GM18517 (cell line): ENCODE data around the gene SPEG.

Experiments
- ATAC-seq: cut with Tn5 transposase; IDR thresholded peaks from one replicate; pipeline ENCODE4 v1.9.1; 2021; ENCODE audit warnings: mild to moderate bottlenecking, moderate library complexity; ENCODE audit not compliant: unreplicated experiment

The SPEG gene

GRCh38 chr2:219525533-219526232, 91.0 kb downstream of the SPEG start:
- no peak for ATAC-seq

DNA sequence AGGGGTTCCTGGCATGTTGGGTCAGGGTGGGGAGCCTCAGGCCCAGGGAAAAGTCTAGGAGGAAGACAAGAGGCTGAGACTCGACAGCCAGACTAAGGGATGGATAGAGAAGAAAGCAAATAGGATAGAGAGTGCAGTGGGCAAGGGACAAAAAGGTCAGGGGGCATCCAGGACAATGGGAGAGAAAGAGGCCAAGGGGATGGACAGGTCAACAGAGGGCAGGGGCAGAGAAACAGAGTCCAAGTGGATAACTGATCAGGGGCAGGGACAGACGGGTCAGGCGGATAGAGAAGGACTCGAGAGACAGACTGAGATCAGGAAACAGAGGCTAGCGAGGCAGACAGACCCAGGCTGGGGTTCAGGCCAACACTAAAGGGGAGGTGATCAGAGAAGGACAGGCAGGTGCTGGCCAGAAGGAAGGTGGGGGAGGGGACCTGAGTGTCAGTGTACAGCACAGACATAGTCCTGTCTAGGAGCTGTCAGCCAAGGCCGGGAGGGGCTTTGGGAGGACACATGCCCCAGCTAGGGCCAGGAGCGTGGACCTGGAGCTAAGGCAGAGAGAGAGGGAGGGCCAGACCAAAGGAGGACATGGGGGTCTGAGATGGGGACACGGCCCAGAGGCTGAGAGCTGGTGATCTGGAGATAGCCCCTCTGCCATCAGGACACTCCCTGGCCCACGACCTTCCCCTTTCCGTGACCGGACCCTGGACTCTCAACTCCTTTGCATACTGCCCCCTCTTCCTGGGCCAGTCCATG, 91.9 kb downstream of the SPEG start:
- ATAC-seq, result no peak

GRCh38 chr2:219527076-219527394, 92.4 kb downstream of the SPEG start:
- ATAC-seq, result no peak

GRCh38 chr2:219527472-219527871, 92.8 kb downstream of the SPEG start:
- no peak for ATAC-seq

DNA sequence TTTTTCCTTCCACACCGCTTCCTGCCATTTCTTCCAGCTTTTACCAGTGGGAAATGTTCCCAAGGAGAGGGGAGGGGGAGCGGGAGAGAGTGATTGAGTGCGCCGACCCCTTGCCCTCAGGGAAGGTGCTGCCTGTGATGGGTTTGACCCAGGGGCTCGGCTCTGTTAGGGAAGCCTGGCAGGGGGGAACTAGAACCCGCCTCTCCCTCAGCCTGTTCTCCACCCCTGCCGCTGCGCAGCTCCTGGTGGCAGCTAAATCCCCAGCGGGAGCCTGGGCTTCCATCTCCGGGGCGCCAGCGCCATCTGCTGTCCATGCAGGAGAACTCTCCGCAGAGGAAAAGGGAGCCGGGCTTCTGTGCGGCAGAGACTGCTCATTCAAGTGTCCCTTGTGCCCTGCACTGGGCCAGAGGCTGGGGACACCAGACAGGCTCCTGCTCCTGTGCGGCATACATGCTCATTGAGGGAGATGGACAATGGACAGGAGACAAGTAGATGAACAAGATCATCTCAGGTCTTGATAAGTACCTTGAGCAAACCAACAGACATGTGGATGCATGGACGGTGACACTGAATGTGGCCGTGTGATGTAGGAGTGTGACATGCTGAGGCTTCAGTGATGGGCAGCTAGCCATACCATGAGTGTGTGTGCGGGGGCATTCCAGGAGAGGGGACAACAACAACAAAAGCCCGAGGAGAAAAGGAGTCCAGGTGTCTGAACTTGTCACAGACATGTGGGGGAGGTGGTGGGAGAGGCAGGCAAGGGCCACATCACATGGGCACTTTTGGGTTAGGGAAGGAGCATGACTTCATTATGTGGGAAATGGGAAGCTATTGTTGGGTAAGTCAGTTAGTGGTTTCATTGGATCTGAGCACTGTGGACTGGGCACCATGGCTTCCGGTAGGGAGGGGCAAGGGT, 95.7 kb downstream of the SPEG start:
- ATAC-seq, result peak; percentile 81

DNA sequence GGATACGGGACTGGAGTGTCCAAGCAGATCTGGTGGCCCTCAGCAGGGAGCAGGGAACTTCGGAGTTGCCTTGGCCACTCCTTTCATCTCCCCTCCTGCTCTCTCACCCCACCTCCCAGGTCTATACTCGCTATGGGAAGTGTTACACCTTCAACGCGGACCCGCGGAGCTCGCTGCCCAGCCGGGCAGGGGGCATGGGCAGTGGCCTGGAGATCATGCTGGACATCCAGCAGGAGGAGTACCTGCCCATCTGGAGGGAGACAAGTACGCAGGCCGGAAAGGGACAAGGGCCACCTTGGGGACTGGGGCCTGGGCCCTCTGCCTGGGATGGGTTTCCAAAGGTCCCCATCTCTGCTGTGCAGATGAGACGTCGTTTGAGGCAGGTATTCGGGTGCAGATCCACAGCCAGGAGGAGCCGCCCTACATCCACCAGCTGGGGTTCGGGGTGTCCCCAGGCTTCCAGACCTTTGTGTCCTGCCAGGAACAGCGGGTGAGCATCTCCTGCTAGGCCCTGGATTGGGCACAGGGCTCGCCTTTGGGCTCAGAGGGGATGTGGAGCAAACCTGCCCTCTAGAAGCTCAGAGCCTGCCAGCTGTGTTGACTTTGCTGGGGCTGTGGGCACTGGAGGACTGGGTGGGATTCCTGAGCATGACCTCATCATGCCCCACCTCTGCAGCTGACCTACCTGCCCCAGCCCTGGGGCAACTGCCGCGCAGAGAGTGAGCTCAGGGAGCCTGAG, 97.2 kb downstream of the SPEG start:
- ATAC-seq, result no peak

- ATAC-seq, result no peak
Observed at GRCh38 chr2:219532378-219532649, 97.7 kb downstream of the SPEG start.

- no peak for ATAC-seq
Observed at GRCh38 chr2:219533930-219534661, 99.5 kb downstream of the SPEG start.

- no peak for ATAC-seq
Observed at GRCh38 chr2:219536425-219536824, 101.8 kb downstream of the SPEG start.

- no peak for ATAC-seq
Observed at GRCh38 chr2:219536967-219537366, 102.3 kb downstream of the SPEG start.

DNA sequence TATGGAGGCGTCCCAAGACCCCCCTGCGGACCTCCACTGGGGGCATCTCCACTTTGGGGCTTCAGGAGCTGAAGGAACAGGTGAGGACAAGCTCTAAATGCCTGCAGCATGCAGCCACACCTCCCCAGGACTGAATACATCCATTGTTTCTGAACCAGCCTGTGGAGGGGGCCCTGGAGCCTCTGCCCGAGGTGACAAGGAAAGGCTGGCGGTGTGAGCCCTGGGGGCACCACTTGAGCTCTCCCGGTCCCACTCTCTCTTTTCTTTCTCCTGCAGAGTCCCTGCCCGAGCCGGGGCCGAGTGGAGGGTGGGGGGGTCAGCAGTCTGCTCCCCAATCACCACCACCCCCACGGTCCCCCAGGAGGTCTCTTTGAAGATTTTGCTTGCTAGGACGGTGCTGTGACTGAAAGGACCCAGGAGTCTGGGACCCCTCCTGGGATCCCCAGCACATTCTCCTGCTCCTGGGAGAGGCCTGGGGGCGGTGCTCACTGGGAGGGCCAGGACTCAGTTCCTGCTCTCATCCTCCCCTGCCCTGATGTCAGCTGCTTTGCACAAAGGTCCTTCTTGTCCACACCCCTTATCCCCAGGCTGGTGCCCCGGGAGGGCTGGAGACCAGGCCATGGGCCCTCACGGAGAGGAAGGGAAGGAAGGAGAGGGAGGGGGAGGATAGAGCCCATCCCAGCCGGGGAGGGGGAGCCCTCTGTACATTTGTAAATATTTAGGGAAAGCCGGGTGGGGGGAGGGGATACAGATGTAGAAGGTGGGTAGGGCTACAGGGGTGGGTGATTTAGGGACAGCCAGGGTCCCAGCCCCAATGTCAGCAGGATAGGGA, 103.2 kb downstream of the SPEG start:
- ATAC-seq, result no peak

- ATAC-seq, result no peak
Observed at GRCh38 chr2:219538504-219538951, 103.9 kb downstream of the SPEG start.

DNA sequence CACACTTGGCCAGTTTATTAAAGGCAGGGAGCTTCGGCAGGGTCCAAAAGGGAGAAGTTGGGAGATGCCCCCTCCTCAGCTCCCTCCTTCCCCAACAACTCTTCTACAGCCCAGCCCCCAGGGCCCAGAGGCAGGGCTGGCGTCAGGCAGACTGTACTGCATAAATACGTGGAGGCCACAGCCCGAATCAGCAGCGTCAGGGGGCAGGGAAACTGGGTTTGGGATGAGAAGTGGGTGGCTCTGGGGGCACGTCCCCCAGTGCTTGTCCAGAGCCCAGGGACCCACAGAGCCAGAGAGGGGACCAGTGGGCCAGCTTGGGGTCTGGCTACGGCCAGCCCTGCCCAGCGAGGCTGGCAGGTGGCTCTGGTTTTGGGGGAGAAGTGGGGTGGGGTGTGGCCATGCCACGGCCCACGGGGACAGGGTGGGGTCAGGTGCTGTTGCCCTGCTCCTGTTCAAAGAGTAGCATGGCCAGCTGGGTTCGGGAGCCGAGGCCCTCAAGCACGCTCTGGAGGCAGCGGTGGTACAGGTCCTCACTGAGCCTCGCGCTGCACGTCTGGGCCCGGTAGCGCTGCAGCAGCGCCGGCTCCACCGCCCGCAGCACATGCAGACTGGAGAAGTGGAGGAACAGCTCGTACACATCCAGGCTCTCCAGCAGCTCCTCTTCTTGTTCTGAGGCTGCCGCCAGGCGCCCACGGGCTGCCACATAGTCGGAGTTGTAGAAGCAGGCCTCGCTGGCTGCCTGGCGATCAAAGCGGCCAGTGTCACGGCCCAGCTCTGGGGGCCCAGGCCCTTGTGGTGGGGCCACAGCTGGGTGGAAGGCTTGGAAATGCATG, 104.5 kb downstream of the SPEG start:
- no peak for ATAC-seq

- no peak for ATAC-seq
Observed at GRCh38 chr2:219539926-219540678, 105.5 kb downstream of the SPEG start.

- no peak for ATAC-seq
Observed at GRCh38 chr2:219540784-219541504, 106.3 kb downstream of the SPEG start.

DNA sequence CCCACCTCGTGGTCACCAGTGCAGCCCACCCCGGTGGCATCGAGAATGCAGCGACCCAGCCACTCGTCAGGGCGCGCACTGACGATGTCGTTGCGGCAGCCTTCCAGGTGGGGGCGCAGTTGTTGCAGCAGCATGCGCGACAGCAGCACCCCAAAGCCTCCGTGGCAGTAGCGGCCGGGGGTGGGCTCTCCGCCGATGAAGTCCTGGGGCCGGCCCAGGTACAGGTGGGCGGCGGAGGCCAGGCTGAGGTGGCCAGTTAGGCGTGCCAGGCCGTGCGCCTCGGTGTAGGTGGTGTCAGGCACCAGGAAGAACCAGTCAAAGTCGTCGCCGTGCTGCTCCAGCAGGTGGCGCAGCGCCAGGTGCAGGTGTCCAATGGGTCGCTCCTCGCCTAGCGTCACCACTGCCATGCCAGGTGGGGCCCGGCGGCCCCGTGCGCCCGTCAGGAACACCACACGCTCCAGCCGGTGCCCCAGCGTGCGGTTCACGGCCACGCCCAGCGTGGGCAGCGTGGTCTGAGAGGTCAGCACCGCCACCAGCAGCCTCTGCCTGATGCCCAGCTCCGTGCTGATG, 107.1 kb downstream of the SPEG start:
- peak; percentile 62 for ATAC-seq
